Testis (tissue), 2 donors: ENCODE results near the gene BNC1.

ENCODE experiments used
- CTCF ChIP-seq, 3 experiments: fragments of 450-650 bp in 2 of 3; fragments of 200-600 bp in 1 of 3; sonication (generic) in 1 of 3; IDR thresholded peaks; one replicate each; pipeline ENCODE4 v1.5.1; 2016 to 2019; ENCODE audit warnings: antibody characterized with exemption in 3 of 3, mild to moderate bottlenecking in 2 of 3, moderate library complexity in 1 of 3
- POLR2A ChIP-seq: fragments of 450-650 bp; IDR thresholded peaks from one replicate; pipeline ENCODE4 v1.6.1; 2017; ENCODE audit warnings: antibody characterized with exemption, mild to moderate bottlenecking, moderate library complexity

DNA sequence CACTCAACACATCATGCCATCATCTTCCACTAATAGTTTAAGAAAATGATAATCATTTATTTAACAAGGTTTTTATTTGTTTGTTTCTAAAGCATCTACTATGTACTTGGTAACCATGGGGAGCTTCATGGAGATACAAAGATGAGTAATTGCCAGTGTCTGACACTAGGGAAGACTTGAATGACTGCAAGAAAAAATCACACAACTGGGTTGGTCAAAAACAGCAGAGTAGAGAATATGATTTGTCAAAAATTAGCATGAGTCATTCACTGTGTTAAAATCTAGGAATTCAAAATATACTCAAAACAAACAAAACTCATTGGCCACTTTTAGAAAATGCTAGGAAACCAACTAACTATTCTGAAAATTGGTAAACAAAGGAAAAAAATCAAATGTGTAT is 6.3 kb downstream of the BNC1 start:
- TF ChIP-seq CTCF (IDR thresholded peaks at IDR 0.05) (no peak), POLR2A (no peak)
